OCI-LY1 (cell line): ENCODE results near the gene BCL2.

Experiments
- H2AFZ ChIP-seq: fragments of 200-600 bp; sonication (generic), shearing (Covaris generic); 2 replicates; pipeline ENCODE4 v1.6.0; 2014; ENCODE audit warnings: antibody characterized with exemption, mild to moderate bottlenecking, low read length
- H3F3A ChIP-seq: fragments of 200-600 bp; sonication (generic), shearing (Covaris generic); 2 replicates; pipeline ENCODE4 v1.6.0; 2014; ENCODE audit warnings: mild to moderate bottlenecking, antibody characterized with exemption, low read length, moderate library complexity; ENCODE audit not compliant: insufficient read depth
- H3K27ac ChIP-seq: fragments of 200-600 bp; sonication (generic); 2 replicates; pipeline ENCODE4 v1.5.1; 2014; ENCODE audit warnings: low read length, mixed run types, mild to moderate bottlenecking, low read depth; ENCODE audit not compliant: poor library complexity, severe bottlenecking
- H3K27me3 ChIP-seq: fragments of 200-600 bp; sonication (generic); 2 replicates; pipeline ENCODE4 v1.6.0; 2014; ENCODE audit warnings: antibody characterized with exemption, mild to moderate bottlenecking, low read length, moderate library complexity; ENCODE audit not compliant: insufficient read depth
- H3K36me3 ChIP-seq: fragments of 200-600 bp; sonication (generic); 2 replicates; pipeline ENCODE4 v1.6.1; 2014; ENCODE audit warnings: mild to moderate bottlenecking, antibody characterized with exemption, low read length, moderate library complexity, mixed read lengths; ENCODE audit not compliant: insufficient read depth
- H3K4me1 ChIP-seq: fragments of 200-600 bp; sonication (generic); 2 replicates; pipeline ENCODE4 v1.5.1; 2014; ENCODE audit warnings: mild to moderate bottlenecking, low read length, moderate library complexity; ENCODE audit not compliant: insufficient read depth, severe bottlenecking
- H3K4me2 ChIP-seq: fragments of 200-600 bp; sonication (generic), shearing (Covaris generic); 2 replicates; pipeline ENCODE4 v1.6.1; 2014; ENCODE audit warnings: low read length
- H3K4me3 ChIP-seq: fragments of 200-600 bp; sonication (generic); 2 replicates; pipeline ENCODE4 v1.5.1; 2014; ENCODE audit warnings: low read length, low read depth, mild to moderate bottlenecking, mixed read lengths; ENCODE audit not compliant: poor library complexity, severe bottlenecking
- H3K79me2 ChIP-seq: fragments of 200-600 bp; shearing (Covaris generic); 2 replicates; pipeline ENCODE4 v1.6.1; 2016; ENCODE audit warnings: mixed run types, low read length, mixed read lengths; ENCODE audit not compliant: insufficient read depth
- H3K9ac ChIP-seq: fragments of 200-600 bp; sonication (generic), shearing (Covaris generic); 2 replicates; pipeline ENCODE4 v1.6.1; 2014; ENCODE audit warnings: mild to moderate bottlenecking, low read length, mixed read lengths
- H3K9me2 ChIP-seq: fragments of 200-600 bp; sonication (generic), shearing (Covaris generic); 2 replicates; pipeline ENCODE4 v1.6.1; 2014; ENCODE audit warnings: low read depth, mild to moderate bottlenecking, low read length, mixed read lengths
- H3K9me3 ChIP-seq: fragments of 200-600 bp; shearing (Covaris generic); 2 replicates; pipeline ENCODE4 v1.6.1; 2014; ENCODE audit warnings: low read length, mixed read lengths
- H4K20me1 ChIP-seq: fragments of 200-600 bp; sonication (generic), shearing (Covaris generic); 2 replicates; pipeline ENCODE4 v1.6.0; 2016; ENCODE audit warnings: mild to moderate bottlenecking, low read length; ENCODE audit not compliant: insufficient read depth
- EZH2 ChIP-seq: fragments of 200-600 bp; sonication (generic), shearing (Covaris generic); IDR thresholded peaks from 2 replicates; pipeline ENCODE4 v1.8.0; 2017; ENCODE audit warnings: borderline replicate concordance, mixed run types, mild to moderate bottlenecking, antibody characterized with exemption, low read length, moderate library complexity, mixed read lengths
- TF ChIP-seq, protein P1 (sequence below): fragments of 200-600 bp; sonication (generic), shearing (Covaris generic); IDR thresholded peaks from 2 replicates; pipeline ENCODE4 v1.5.1; 2017; ENCODE audit warnings: mild to moderate bottlenecking, antibody characterized with exemption, low read length, moderate library complexity, mixed read lengths

The BCL2 gene

DNA sequence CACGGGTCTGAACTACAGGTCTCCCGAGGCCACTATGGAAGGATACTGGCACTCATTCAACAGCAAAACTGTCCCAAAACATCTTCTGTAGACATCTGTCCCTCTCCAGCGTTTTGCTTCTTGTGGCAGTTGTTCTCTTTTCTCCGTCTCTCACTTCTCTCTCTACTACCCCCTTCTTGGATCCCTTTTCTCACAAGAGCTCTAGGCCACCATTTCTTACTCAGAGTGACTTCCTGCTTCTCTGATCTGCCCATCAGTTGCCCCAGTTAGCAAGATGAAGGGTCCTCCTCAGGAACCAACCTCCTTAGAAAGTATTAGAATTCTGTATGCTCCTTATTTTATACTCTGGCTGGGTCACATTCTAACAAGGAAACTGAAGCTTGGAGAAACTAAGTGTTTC, 32.6 kb downstream of the BCL2 start:
- peaks cover 100% of the 10 kb centered on the region for H3K79me2 ChIP-seq
- H3K9me2 ChIP-seq, result no peaks in the 10 kb centered on the region
- H3K27me3 ChIP-seq, result no peaks in the 10 kb centered on the region
- peak overlapping the region; percentile 80 for H3K27ac ChIP-seq
- peak overlapping the region; percentile 56; the same call in 1 of the 2 replicates for H3K4me2 ChIP-seq
- H3F3A ChIP-seq, result no peaks in the 10 kb centered on the region
- peak overlapping the region; percentile 17; the same call in 1 of the 2 replicates for H3K9ac ChIP-seq
- H3K4me3 ChIP-seq, result no peak overlapping the region
- no peak for TF ChIP-seq EZH2
- TF ChIP-seq, protein P1, sequence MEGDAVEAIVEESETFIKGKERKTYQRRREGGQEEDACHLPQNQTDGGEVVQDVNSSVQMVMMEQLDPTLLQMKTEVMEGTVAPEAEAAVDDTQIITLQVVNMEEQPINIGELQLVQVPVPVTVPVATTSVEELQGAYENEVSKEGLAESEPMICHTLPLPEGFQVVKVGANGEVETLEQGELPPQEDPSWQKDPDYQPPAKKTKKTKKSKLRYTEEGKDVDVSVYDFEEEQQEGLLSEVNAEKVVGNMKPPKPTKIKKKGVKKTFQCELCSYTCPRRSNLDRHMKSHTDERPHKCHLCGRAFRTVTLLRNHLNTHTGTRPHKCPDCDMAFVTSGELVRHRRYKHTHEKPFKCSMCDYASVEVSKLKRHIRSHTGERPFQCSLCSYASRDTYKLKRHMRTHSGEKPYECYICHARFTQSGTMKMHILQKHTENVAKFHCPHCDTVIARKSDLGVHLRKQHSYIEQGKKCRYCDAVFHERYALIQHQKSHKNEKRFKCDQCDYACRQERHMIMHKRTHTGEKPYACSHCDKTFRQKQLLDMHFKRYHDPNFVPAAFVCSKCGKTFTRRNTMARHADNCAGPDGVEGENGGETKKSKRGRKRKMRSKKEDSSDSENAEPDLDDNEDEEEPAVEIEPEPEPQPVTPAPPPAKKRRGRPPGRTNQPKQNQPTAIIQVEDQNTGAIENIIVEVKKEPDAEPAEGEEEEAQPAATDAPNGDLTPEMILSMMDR, result no peak
- no peaks in the 10 kb centered on the region for H4K20me1 ChIP-seq
- peaks cover 95% of the 10 kb centered on the region for H3K36me3 ChIP-seq
- no peaks in the 10 kb centered on the region for H3K9me3 ChIP-seq
- peaks cover 99% of the 10 kb centered on the region for H3K4me1 ChIP-seq
- H2AFZ ChIP-seq, result no peak overlapping the region

DNA sequence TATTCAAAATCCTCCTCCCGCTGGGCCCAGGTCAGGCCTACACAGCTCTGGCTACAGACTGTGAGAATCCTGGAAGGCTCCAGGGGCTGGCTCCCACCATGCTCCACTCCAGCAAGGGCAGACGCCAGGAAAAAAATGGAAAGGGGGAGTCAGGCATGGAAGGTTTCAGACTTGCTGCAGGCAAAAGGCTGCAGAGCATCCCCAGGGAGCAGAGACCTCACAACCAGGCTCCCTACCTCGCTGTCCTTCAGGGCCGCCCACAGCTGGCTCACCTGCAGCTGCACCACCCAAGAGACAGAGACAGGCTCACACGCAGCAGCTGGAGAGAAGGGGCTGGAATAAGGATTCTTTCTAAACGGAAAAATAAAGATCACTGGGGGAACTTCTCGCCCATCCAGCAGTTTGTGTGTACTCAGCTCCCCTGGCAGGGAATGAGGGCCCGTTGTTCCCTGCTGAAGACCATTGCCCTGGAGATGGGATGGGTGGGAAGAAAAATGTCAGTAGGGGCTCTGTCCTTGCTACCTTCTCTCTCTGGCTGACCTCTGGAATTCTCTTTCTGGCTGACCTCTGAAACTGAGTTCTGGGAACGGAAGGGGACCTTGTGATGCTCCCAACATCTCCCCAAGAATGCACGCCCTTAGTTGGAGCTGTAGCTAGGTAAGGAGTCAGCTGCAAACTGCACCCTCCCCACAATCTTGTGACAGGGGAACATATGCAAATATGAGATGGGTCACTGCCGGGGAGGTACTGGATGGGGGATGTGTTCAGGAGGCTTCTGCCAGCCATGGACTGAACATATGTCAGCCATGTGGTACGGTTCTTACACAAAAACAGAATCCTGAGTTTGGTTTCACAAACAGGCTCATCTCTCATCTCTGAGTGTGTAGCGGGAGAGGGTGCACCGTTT, 34.5 kb downstream of the BCL2 start:
- no peak for TF ChIP-seq EZH2
- TF ChIP-seq, protein P1, result no peak
- H3K79me2 ChIP-seq, result peaks cover 98% of the 10 kb centered on the region
- H2AFZ ChIP-seq, result no peak overlapping the region

DNA sequence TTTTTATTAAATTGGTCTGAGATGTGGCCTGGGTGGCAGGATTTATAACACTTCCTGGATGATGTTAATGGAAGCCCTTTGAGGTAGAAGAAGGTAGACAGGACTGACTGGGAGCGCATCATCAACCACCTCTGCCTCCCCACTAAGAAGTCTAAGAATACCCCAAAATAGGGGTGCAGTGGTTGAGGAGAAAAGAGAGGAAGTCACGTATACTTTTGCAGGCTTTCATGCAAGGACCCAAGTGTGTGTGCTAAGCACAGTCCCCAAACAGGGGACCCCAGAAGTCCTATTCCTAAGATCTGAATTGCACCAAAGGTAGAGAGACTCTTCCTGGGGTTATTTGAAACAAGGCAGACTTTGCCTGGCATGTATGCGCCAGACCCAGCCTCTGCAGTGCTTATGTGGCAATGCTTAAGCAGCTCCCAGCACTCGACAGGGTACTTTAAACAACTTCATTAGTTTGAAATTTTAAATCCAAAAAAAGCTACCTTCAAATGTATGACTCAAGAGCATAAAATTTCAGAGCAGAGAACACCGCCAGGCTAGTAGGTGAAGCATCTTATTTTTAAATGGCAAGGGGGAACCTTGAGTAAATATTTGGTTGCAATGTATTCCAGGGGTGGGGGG, 35.3 kb downstream of the BCL2 start:
- Histone ChIP-seq H3K9me2 (no peaks in the 10 kb centered on the region), H3K9me3 (no peaks in the 10 kb centered on the region), H3K36me3 (peaks cover 95% of the 10 kb centered on the region), H3K4me2 (peak overlapping the region; percentile 56), H3K79me2 (peaks cover 98% of the 10 kb centered on the region), H3K27me3 (no peaks in the 10 kb centered on the region), H4K20me1 (no peaks in the 10 kb centered on the region), H3F3A (no peaks in the 10 kb centered on the region), H3K4me1 (peaks cover 98% of the 10 kb centered on the region), H3K9ac (peak overlapping the region; percentile 23; the same call in 1 of the 2 replicates), H3K27ac (peak overlapping the region; percentile 80), H3K4me3 (peak overlapping the region; percentile 47), H2AFZ (no peak overlapping the region)
- TF ChIP-seq, protein P1, result no peak
- no peak for TF ChIP-seq EZH2

More for the DNA sequence above, 34.5 kb downstream of the BCL2 start:
- peak overlapping the region; percentile 38; the same call in 1 of the 2 replicates for H3K9ac ChIP-seq
- no peaks in the 10 kb centered on the region for H3K9me2 ChIP-seq
- H3K36me3 ChIP-seq, result peaks cover 95% of the 10 kb centered on the region
- H3K27me3 ChIP-seq, result no peaks in the 10 kb centered on the region
- no peaks in the 10 kb centered on the region for H4K20me1 ChIP-seq
- no peaks in the 10 kb centered on the region for H3F3A ChIP-seq
- no peaks in the 10 kb centered on the region for H3K9me3 ChIP-seq
- peaks cover 99% of the 10 kb centered on the region for H3K4me1 ChIP-seq
- H3K27ac ChIP-seq, result peak overlapping the region; percentile 80
- peak overlapping the region; percentile 47 for H3K4me3 ChIP-seq
- peak overlapping the region; percentile 56; the same call in 1 of the 2 replicates for H3K4me2 ChIP-seq
